ENCODE measurements around the gene NOXRED1.

DNA sequence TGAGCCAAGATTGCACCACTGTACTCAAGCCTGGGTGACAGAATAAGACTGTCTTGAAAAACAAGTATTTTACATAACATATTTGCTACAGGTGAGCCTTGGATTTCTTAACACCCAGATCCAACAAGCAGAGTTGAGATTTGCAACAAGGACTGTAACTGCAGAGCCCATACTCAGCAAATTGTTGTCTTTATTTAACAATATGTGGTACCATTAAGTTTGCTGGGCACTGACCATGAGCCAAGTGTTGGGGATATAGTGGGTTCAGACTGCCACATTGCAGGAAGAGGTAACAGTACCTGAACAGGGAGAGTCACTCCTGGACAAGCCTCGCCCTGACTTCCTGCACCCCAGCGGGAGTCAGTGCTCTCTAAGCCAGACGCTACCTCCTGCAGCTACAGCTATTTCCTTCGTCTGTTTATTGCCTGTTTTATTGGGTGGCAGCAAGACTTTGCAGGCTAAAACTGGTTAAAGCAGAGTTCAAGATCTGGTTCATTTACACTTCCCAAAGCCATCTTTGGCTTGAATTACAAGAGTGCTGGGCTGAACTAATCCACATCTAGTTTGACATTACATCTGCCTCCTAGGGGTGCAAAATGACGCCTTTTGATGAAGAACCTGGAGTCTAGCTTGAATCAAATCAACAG, 47.0 kb upstream of the NOXRED1 start:
- TF ChIP-seq, protein P1, sequence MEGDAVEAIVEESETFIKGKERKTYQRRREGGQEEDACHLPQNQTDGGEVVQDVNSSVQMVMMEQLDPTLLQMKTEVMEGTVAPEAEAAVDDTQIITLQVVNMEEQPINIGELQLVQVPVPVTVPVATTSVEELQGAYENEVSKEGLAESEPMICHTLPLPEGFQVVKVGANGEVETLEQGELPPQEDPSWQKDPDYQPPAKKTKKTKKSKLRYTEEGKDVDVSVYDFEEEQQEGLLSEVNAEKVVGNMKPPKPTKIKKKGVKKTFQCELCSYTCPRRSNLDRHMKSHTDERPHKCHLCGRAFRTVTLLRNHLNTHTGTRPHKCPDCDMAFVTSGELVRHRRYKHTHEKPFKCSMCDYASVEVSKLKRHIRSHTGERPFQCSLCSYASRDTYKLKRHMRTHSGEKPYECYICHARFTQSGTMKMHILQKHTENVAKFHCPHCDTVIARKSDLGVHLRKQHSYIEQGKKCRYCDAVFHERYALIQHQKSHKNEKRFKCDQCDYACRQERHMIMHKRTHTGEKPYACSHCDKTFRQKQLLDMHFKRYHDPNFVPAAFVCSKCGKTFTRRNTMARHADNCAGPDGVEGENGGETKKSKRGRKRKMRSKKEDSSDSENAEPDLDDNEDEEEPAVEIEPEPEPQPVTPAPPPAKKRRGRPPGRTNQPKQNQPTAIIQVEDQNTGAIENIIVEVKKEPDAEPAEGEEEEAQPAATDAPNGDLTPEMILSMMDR (IDR thresholded peaks at IDR 0.05; ENCODE audit: low read depth, low read length) = no peak
- no peak for TF ChIP-seq EZH2phosphoT487 (IDR thresholded peaks at IDR 0.05; ENCODE audit: low read depth)
